GM21717 (cell line): Measurements from ENCODE around the gene PMEPA1.

Experiments
- ATAC-seq: cut with Tn5 transposase; IDR thresholded peaks from one replicate; pipeline ENCODE4 v1.9.1; 2021; ENCODE audit warnings: mild to moderate bottlenecking, moderate library complexity; ENCODE audit not compliant: unreplicated experiment

PMEPA1 gene

GRCh38 chr20:57679113-57679512 is 30.7 kb downstream of the PMEPA1 start:
- no peak for ATAC-seq

GRCh38 chr20:57678340-57678739 is 31.5 kb downstream of the PMEPA1 start:
- no peak for ATAC-seq

- ATAC-seq: no peak
These were observed 32.2 kb downstream of the PMEPA1 start for GRCh38 chr20:57677584-57677982.

GRCh38 chr20:57676589-57677583 is 32.9 kb downstream of the PMEPA1 start:
- ATAC-seq: no peak

- ATAC-seq: no peak
These were observed 34.0 kb downstream of the PMEPA1 start for GRCh38 chr20:57675773-57676172.

GRCh38 chr20:57672953-57673575 is 36.8 kb downstream of the PMEPA1 start:
- ATAC-seq: no peak

- ATAC-seq: no peak
These were observed 37.7 kb downstream of the PMEPA1 start for GRCh38 chr20:57672164-57672563.

GRCh38 chr20:57671662-57672061 is 38.2 kb downstream of the PMEPA1 start:
- ATAC-seq: no peak

GRCh38 chr20:57671072-57671391 is 38.8 kb downstream of the PMEPA1 start:
- no peak for ATAC-seq

- no peak for ATAC-seq
These were observed 39.3 kb downstream of the PMEPA1 start for GRCh38 chr20:57670288-57671071.

GRCh38 chr20:57669632-57670031 is 40.2 kb downstream of the PMEPA1 start:
- no peak for ATAC-seq

GRCh38 chr20:57667924-57668782 is 41.7 kb downstream of the PMEPA1 start:
- no peak for ATAC-seq

GRCh38 chr20:57667388-57667787 is 42.4 kb downstream of the PMEPA1 start:
- no peak for ATAC-seq

- no peak for ATAC-seq
These were observed 43.0 kb downstream of the PMEPA1 start for GRCh38 chr20:57666834-57667157.

GRCh38 chr20:57666106-57666833 is 43.5 kb downstream of the PMEPA1 start:
- ATAC-seq: no peak

GRCh38 chr20:57665589-57665971 is 44.2 kb downstream of the PMEPA1 start:
- no peak for ATAC-seq

GRCh38 chr20:57664924-57665588 is 44.8 kb downstream of the PMEPA1 start:
- ATAC-seq: no peak

- no peak for ATAC-seq
These were observed 45.3 kb downstream of the PMEPA1 start for GRCh38 chr20:57664476-57664875.

- ATAC-seq: no peak
These were observed 45.9 kb downstream of the PMEPA1 start for GRCh38 chr20:57663681-57664451.
